CD14-positive monocyte (primary cell): Measurements from ENCODE around the gene EEPD1. TPM values are rescaled to one million over a fixed set of nuclear protein-coding genes. Genes with fewer than 3 reads are reported as not detected.
A peak's percentile ranks its signal among the peaks of the same experiment; 100 is the strongest.

Experiments used
- DNase-seq, 3 donors: peaks; one replicate each; pipeline ENCODE4 v3.0.0-alpha.2; 2011 to 2022
- H2AFZ ChIP-seq: 2 replicates; pipeline ENCODE4 v1.6.0; 2012; ENCODE audit warnings: mild to moderate bottlenecking, low read depth, low read length, inconsistent platforms; ENCODE audit not compliant: insufficient read depth, poor library complexity, severe bottlenecking
- H3K27ac ChIP-seq, 2 donors: 1 replicate in 1 of 2; 2 replicates in 1 of 2; pipeline ENCODE4 v1.5.1; 2012 to 2013; ENCODE audit warnings: low read length in 2 of 2, control low read depth in 1 of 2, inconsistent platforms in 1 of 2, low read depth in 1 of 2, mild to moderate bottlenecking in 1 of 2
- H3K27me3 ChIP-seq, 2 donors: one replicate each; pipeline versions ENCODE4 v1.6.0 to v1.6.1; 2011 to 2013; ENCODE audit warnings: low read length in 2 of 2; ENCODE audit not compliant: control insufficient read depth in 2 of 2, insufficient read depth in 2 of 2
- H3K36me3 ChIP-seq, 2 donors: replicated peaks in 1 of 2; 1 replicate in 1 of 2; 2 replicates in 1 of 2; pipeline versions ENCODE4 v1.5.1 to v1.6.1; 2012 to 2013; ENCODE audit warnings: low read length in 2 of 2, control low read depth in 1 of 2, inconsistent platforms in 1 of 2, mild to moderate bottlenecking in 1 of 2; ENCODE audit not compliant: insufficient read depth in 2 of 2, control insufficient read depth in 1 of 2
- H3K4me1 ChIP-seq, 2 donors: 1 replicate in 1 of 2; 2 replicates in 1 of 2; pipeline versions ENCODE4 v1.5.1 to v1.6.1; 2012 to 2013; ENCODE audit warnings: low read length in 2 of 2, control low read depth in 1 of 2, inconsistent platforms in 1 of 2, mild to moderate bottlenecking in 1 of 2, moderate library complexity in 1 of 2; ENCODE audit not compliant: insufficient read depth in 2 of 2, control insufficient read depth in 1 of 2
- H3K4me2 ChIP-seq: replicated peaks from 2 replicates; pipeline ENCODE3; 2012; ENCODE audit warnings: low read length, moderate library complexity, mild to moderate bottlenecking; ENCODE audit not compliant: poor library complexity, severe bottlenecking; ENCODE audit errors: extremely low read depth
- H3K4me3 ChIP-seq, 3 experiments: fragments of 200-600 bp in 1 of 3; sonication (generic) in 1 of 3; replicated peaks in 1 of 3; 1 replicate in 2 of 3; 2 replicates in 1 of 3; pipeline ENCODE4 v1.5.1; 2011 to 2013; ENCODE audit warnings: low read length in 3 of 3, mild to moderate bottlenecking in 3 of 3, control low read depth in 2 of 3, low read depth in 2 of 3, inconsistent platforms in 1 of 3, moderate library complexity in 1 of 3
- H3K79me2 ChIP-seq: 2 replicates; pipeline ENCODE4 v1.6.0; 2012; ENCODE audit warnings: mild to moderate bottlenecking, control low read depth, inconsistent platforms, low read length, moderate library complexity; ENCODE audit not compliant: insufficient read depth
- H3K9ac ChIP-seq: 2 replicates; pipeline ENCODE4 v1.6.0; 2017; ENCODE audit warnings: low read length, mild to moderate bottlenecking; ENCODE audit not compliant: insufficient read depth, poor library complexity, severe bottlenecking
- H3K9me3 ChIP-seq, 2 donors: replicated peaks in 1 of 2; 1 replicate in 1 of 2; 2 replicates in 1 of 2; pipeline versions ENCODE4 v1.5.1 to v1.6.1; 2012 to 2013; ENCODE audit warnings: low read length in 2 of 2, control low read depth in 1 of 2; ENCODE audit not compliant: control insufficient read depth in 1 of 2, insufficient read depth in 1 of 2
- H4K20me1 ChIP-seq: 2 replicates; pipeline ENCODE4 v1.6.0; 2012; ENCODE audit warnings: mild to moderate bottlenecking, low read length, control low read depth, moderate library complexity; ENCODE audit not compliant: insufficient read depth
- H3K27ac Mint-ChIP-seq, 7 donors: one replicate each; pipeline ENCODE4 v1.8.0; 2020; ENCODE audit warnings: mild to moderate bottlenecking in 7 of 7, mixed read lengths in 7 of 7, moderate library complexity in 6 of 7, inconsistent platforms in 2 of 7
- H3K27me3 Mint-ChIP-seq, 3 donors: one replicate each; pipeline ENCODE4 v1.8.0; 2021 to 2022; ENCODE audit warnings: low read depth in 3 of 3, mild to moderate bottlenecking in 3 of 3, mixed read lengths in 3 of 3, moderate library complexity in 3 of 3, inconsistent platforms in 1 of 3
- H3K36me3 Mint-ChIP-seq, 2 donors: one replicate each; pipeline ENCODE4 v1.8.0; 2020; ENCODE audit warnings: mixed read lengths in 2 of 2, inconsistent platforms in 1 of 2, mild to moderate bottlenecking in 1 of 2
- H3K4me1 Mint-ChIP-seq: one replicate; pipeline ENCODE4 v1.8.0; 2020; ENCODE audit warnings: mild to moderate bottlenecking, mixed read lengths
- H3K4me3 Mint-ChIP-seq, 2 donors: one replicate each; pipeline ENCODE4 v1.8.0; 2020; ENCODE audit warnings: mild to moderate bottlenecking in 2 of 2, mixed read lengths in 2 of 2, moderate library complexity in 1 of 2
- H3K9me3 Mint-ChIP-seq, 7 donors: one replicate each; pipeline ENCODE4 v1.8.0; 2020 to 2022; ENCODE audit warnings: mixed read lengths in 7 of 7, mild to moderate bottlenecking in 6 of 7, moderate library complexity in 6 of 7, inconsistent platforms in 2 of 7
- CTCF ChIP-seq: fragments of 200-600 bp; IDR thresholded peaks from one replicate; pipeline ENCODE4 v1.8.0; 2022; ENCODE audit warnings: antibody characterized with exemption, mild to moderate bottlenecking
- WGBS: methylation state at CpG from one replicate; pipeline ENCODE4 v1.1.5; 2013; ENCODE audit warnings: missing lambda C conversion rate; ENCODE audit not compliant: insufficient coverage; 5-methylcytosine and 5-hydroxymethylcytosine counted together
- intact Hi-C, 2 donors: fragments of 100-400 bp; cut with micrococcal nuclease; formaldehyde crosslinking; loops; one replicate each; pipeline versions ENCODE4 v1.15.0 to v1.15.1; 2023
- polyA plus RNA-seq, 3 donors: library from polyadenylated mRNA; depleted of rRNA in 1 of 3; unstranded in 2 of 3; stranded (reverse) in 1 of 3; fragments of 300-500 nt in 2 of 3; fragments of >200 nt in 1 of 3; fragmentation: Illumina TruSeq in 2 of 3; gene quantifications; 1 replicate in 2 of 3; 2 replicates in 1 of 3; pipeline ENCODE4 v1.2.3, GENCODE V29; 2012 to 2021

EEPD1 gene
- polyA plus RNA-seq, 3 donors, result 8.6 to 14.4 (median 12.6) TPM

GRCh38 chr7:36149694-36150452 is 3.2 kb upstream of the EEPD1 start:
- Histone ChIP-seq H2AFZ (no peak overlapping the region), H3K36me3 (no peaks in the 10 kb centered on the region), H3K4me2 (no peak overlapping the region), H4K20me1 (peaks cover 9% of the 10 kb centered on the region), H3K79me2 (peaks cover 16% of the 10 kb centered on the region), H3K27ac (no peak overlapping the region), H3K27me3 (no peaks in the 10 kb centered on the region), H3K9me3 (peaks cover 0 to 5% of the 10 kb centered on the region in 2 donors), H3K4me1 (peaks cover 17 to 31% of the 10 kb centered on the region in 2 donors), H3K4me3 (no peak overlapping the region), H3K9ac (no peak overlapping the region)
- no peak overlapping the region for H3K4me3 Mint-ChIP-seq
- no peak for TF ChIP-seq CTCF
- 100% methylated on average over 2 of the region's 8 CpGs for WGBS
- peaks cover 0 to 3% (median 3%) of the 10 kb centered on the region in 3 donors for H3K27me3 Mint-ChIP-seq
- H3K4me1 Mint-ChIP-seq, result peaks cover 25% of the 10 kb centered on the region
- peaks cover 0 to 2% (median 0%) of the 10 kb centered on the region in 7 donors for H3K9me3 Mint-ChIP-seq
- no peak overlapping the region for H3K27ac Mint-ChIP-seq
- peaks cover 10 to 12% of the 10 kb centered on the region in 2 donors for H3K36me3 Mint-ChIP-seq
- DNase-seq, result no peak
- intact Hi-C loops, result loop anchor here (5.0 to 10.0 kb wide), 3 partner anchors 33 to 165 kb away; no protein-coding TSS in a partner anchor

GRCh38 chr7:36151921-36152755 is 916 bp upstream of the EEPD1 start:
- H3K4me3 Mint-ChIP-seq, result peak overlapping the region; percentile 86 to 99
- peaks cover 0 to 5% of the 10 kb centered on the region in 2 donors for H3K9me3 ChIP-seq
- peaks cover 47% of the 10 kb centered on the region for H3K4me1 Mint-ChIP-seq
- H3K27me3 ChIP-seq, result no peaks in the 10 kb centered on the region
- TF ChIP-seq CTCF, result no peak
- H3K36me3 ChIP-seq, result peaks cover 0 to 1% of the 10 kb centered on the region in 2 donors
- DNase-seq, result no peak
- H3K27me3 Mint-ChIP-seq, result peaks cover 0 to 5% (median 3%) of the 10 kb centered on the region in 3 donors
- peak overlapping the region; percentile 92 for H3K4me2 ChIP-seq
- H3K27ac ChIP-seq, result peak overlapping the region; percentile 32 to 58
- H3K79me2 ChIP-seq, result peaks cover 27% of the 10 kb centered on the region
- H3K27ac Mint-ChIP-seq, result peak overlapping the region; percentile 50 to 90 (median 82)
- peaks cover 0 to 2% (median 0%) of the 10 kb centered on the region in 7 donors for H3K9me3 Mint-ChIP-seq
- H3K36me3 Mint-ChIP-seq, result peaks cover 30 to 33% of the 10 kb centered on the region in 2 donors
- intact Hi-C loops, result loop anchor here (5.0 to 10.0 kb wide), 3 partner anchors 35 to 167 kb away; no protein-coding TSS in a partner anchor
- H3K9ac ChIP-seq, result peak overlapping the region; percentile 86
- H3K4me3 ChIP-seq, result peak overlapping the region; percentile 29 to 94 (median 42)
- H2AFZ ChIP-seq, result peak overlapping the region; percentile 77
- peaks cover 36 to 52% of the 10 kb centered on the region in 2 donors for H3K4me1 ChIP-seq
- H4K20me1 ChIP-seq, result peaks cover 32% of the 10 kb centered on the region
- 48% methylated on average over 23 of the region's 30 CpGs for WGBS
